Breast epithelium (tissue), 4 donors: ENCODE data around the gene CRYZL1. TPM values are rescaled to one million over a fixed set of nuclear protein-coding genes. Genes with fewer than 3 reads are reported as not detected.
A peak's percentile ranks its signal among the peaks of the same experiment; 100 is the strongest.

Source experiments
- DNase-seq, 2 donors: peaks; one replicate each; pipeline ENCODE4 v3.0.0-alpha.2; 2019; ENCODE audit warnings: low spot score in 2 of 2
- H3K27ac ChIP-seq, 2 donors: fragments of 200-600 bp; sonication (generic) in 1 of 2; one replicate each; pipeline ENCODE4 v1.5.1; 2016 to 2019; ENCODE audit warnings: mild to moderate bottlenecking in 1 of 2
- H3K27me3 ChIP-seq, 2 donors: fragments of 200-600 bp; sonication (generic) in 1 of 2; one replicate each; pipeline versions ENCODE4 v1.5.1 to v1.6.0; 2017 to 2019; ENCODE audit warnings: control low read depth in 1 of 2, mild to moderate bottlenecking in 1 of 2
- H3K36me3 ChIP-seq: fragments of 200-600 bp; one replicate; pipeline ENCODE4 v1.5.1; 2019
- H3K4me1 ChIP-seq, 2 donors: fragments of 200-600 bp; sonication (generic); one replicate each; pipeline ENCODE4 v1.5.1; 2016 to 2019; ENCODE audit warnings: control low read depth in 1 of 2
- H3K4me3 ChIP-seq, 3 donors: fragments of 200-600 bp; sonication (generic); 1 replicate in 2 of 3; 2 replicates in 1 of 3; pipeline ENCODE4 v1.5.1; 2016 to 2019; ENCODE audit warnings: mild to moderate bottlenecking in 3 of 3, moderate library complexity in 2 of 3
- H3K9me3 ChIP-seq, 2 donors: fragments of 200-600 bp; sonication (generic) in 1 of 2; one replicate each; pipeline ENCODE4 v1.5.1; 2016 to 2019; ENCODE audit warnings: control low read depth in 1 of 2
- POLR2A ChIP-seq: fragments of 450-650 bp; IDR thresholded peaks from one replicate; pipeline ENCODE4 v1.6.1; 2016; ENCODE audit warnings: antibody characterized with exemption, mild to moderate bottlenecking, moderate library complexity
- POLR2AphosphoS5 ChIP-seq, 3 donors: sonication (generic); formaldehyde crosslinking; IDR thresholded peaks; one replicate each; pipeline ENCODE4 v1.6.1; 2017; ENCODE audit warnings: antibody characterized with exemption in 3 of 3
- intact Hi-C: fragments of 100-400 bp; cut with DNase I; formaldehyde crosslinking; loops from one replicate; pipeline ENCODE4 v1.15.1; 2023; ENCODE audit warnings: low total_unique reads
- total RNA-seq, 3 donors: library from RNA; depleted of rRNA; stranded (reverse); fragments of >200 nt; gene quantifications; one replicate each; pipeline ENCODE4 v1.1.0, GENCODE V29; 2016
- TF ChIP-seq, protein P1 (sequence below), 3 donors: fragments of 450-650 bp; IDR thresholded peaks; one replicate each; pipeline ENCODE4 v1.5.1; 2016 to 2017; ENCODE audit warnings: antibody characterized with exemption in 3 of 3, mild to moderate bottlenecking in 3 of 3, moderate library complexity in 3 of 3

Gene CRYZL1
- total RNA-seq, 3 donors from 2014 or later, result 24.9 to 49.4 (median 47.6) TPM

DNA sequence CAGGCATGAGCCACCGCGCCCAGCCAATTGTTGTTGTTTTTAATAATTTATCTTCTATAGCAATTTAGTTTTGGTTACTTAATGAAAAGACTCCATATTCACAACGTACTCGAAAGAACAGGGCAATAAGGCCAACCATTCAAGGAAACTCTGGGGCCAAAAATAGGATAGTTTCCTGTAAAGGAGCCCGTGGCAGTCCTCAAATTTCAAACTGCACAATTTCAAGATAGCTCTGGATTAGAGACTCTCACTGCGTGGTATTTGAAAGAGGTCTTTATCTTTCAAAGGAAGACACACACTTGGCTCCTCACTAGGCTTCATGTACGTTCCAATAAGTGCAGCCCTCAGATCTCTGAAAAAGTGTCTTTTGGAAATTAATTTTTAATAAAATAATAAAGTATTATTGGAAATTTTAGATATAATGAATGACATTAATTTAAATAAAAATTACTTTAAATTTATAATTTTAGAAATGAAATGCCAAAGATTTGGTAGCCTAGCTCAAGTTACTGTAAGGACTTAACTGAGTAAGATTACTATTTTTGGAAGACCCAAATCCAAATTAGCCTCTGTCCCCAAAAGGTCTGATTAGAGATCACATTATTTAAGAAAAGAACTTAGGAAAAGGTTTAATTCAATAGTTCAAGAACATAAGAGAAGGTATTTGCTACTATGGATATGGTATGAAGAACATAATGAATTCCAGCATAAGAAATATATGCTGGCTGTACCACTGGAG is 30.4 kb downstream of the CRYZL1 start:
- H3K9me3 ChIP-seq, result no peaks in the 10 kb centered on the region
- H3K4me1 ChIP-seq, result no peaks in the 10 kb centered on the region
- H3K27ac ChIP-seq, result no peak overlapping the region
- H3K4me3 ChIP-seq, result no peak overlapping the region
- TF ChIP-seq POLR2A (no peak), POLR2AphosphoS5 (IDR thresholded peaks at IDR 0.05) (no peak)
- TF ChIP-seq, protein P1, sequence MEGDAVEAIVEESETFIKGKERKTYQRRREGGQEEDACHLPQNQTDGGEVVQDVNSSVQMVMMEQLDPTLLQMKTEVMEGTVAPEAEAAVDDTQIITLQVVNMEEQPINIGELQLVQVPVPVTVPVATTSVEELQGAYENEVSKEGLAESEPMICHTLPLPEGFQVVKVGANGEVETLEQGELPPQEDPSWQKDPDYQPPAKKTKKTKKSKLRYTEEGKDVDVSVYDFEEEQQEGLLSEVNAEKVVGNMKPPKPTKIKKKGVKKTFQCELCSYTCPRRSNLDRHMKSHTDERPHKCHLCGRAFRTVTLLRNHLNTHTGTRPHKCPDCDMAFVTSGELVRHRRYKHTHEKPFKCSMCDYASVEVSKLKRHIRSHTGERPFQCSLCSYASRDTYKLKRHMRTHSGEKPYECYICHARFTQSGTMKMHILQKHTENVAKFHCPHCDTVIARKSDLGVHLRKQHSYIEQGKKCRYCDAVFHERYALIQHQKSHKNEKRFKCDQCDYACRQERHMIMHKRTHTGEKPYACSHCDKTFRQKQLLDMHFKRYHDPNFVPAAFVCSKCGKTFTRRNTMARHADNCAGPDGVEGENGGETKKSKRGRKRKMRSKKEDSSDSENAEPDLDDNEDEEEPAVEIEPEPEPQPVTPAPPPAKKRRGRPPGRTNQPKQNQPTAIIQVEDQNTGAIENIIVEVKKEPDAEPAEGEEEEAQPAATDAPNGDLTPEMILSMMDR (IDR thresholded peaks at IDR 0.05), result no peak
- no peaks in the 10 kb centered on the region for H3K36me3 ChIP-seq
- no peak for DNase-seq
- intact Hi-C loops, result no loop called here
- no peaks in the 10 kb centered on the region for H3K27me3 ChIP-seq

DNA sequence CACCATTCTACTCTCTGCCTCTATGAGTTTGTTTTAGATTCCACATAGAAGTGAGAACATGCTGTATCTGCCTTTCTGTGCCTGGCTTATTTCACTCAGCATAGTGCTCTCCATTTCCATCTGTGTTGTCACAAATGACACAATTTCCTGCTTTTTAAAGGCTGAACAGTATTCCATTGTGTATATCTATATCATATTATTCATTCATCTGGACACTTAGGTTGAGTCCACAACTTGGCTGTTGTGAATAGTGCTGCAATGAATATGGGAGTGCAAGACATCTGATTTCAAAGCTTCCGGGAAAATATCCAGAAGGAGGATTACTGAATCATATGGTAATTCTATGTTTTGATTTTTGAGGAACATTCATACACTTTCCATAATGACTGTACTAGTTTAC is 33.0 kb downstream of the CRYZL1 start:
- intact Hi-C loops, result loop anchor here (5.0 kb wide), 1 partner anchor 586 kb away; no protein-coding TSS in a partner anchor
- H3K27me3 ChIP-seq, result no peaks in the 10 kb centered on the region
- TF ChIP-seq POLR2AphosphoS5 (IDR thresholded peaks at IDR 0.05) (no peak), POLR2A (no peak)
- TF ChIP-seq, protein P1 (IDR thresholded peaks at IDR 0.05), result no peak
- H3K27ac ChIP-seq, result no peak overlapping the region
- no peaks in the 10 kb centered on the region for H3K4me1 ChIP-seq
- no peaks in the 10 kb centered on the region for H3K36me3 ChIP-seq
- H3K4me3 ChIP-seq, result no peak overlapping the region
- no peak for DNase-seq
- H3K9me3 ChIP-seq, result no peaks in the 10 kb centered on the region

DNA sequence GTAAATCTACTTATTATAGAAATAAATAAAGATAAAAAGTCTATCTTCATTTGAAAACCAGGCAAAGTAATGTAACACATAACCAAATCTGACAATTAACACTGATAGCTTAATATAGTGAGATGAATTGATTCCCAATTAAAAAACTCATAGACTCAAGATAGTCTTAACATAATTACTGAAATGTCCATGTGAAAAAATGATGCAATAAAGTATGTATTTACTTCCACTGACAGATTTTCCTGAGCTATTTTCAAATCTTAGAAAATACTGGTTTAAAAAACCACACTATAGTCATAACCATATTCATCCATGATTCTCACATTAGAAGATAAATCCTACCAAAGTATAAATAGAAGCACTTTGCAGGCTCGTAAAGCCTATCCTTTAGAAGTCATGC is 43.5 kb downstream of the CRYZL1 start:
- H3K27me3 ChIP-seq, result no peaks in the 10 kb centered on the region
- peaks cover 4% of the 10 kb centered on the region for H3K36me3 ChIP-seq
- no peak overlapping the region for H3K4me3 ChIP-seq
- no peak for DNase-seq
- TF ChIP-seq, protein P1 (IDR thresholded peaks at IDR 0.05), result no peak
- TF ChIP-seq POLR2AphosphoS5 (IDR thresholded peaks at IDR 0.05) (no peak), POLR2A (no peak)
- intact Hi-C loops, result loop anchor here (5.0 kb wide), 1 partner anchor 154 kb away; no protein-coding TSS in a partner anchor
- no peak overlapping the region for H3K27ac ChIP-seq
- H3K9me3 ChIP-seq, result no peaks in the 10 kb centered on the region
- no peaks in the 10 kb centered on the region for H3K4me1 ChIP-seq

DNA sequence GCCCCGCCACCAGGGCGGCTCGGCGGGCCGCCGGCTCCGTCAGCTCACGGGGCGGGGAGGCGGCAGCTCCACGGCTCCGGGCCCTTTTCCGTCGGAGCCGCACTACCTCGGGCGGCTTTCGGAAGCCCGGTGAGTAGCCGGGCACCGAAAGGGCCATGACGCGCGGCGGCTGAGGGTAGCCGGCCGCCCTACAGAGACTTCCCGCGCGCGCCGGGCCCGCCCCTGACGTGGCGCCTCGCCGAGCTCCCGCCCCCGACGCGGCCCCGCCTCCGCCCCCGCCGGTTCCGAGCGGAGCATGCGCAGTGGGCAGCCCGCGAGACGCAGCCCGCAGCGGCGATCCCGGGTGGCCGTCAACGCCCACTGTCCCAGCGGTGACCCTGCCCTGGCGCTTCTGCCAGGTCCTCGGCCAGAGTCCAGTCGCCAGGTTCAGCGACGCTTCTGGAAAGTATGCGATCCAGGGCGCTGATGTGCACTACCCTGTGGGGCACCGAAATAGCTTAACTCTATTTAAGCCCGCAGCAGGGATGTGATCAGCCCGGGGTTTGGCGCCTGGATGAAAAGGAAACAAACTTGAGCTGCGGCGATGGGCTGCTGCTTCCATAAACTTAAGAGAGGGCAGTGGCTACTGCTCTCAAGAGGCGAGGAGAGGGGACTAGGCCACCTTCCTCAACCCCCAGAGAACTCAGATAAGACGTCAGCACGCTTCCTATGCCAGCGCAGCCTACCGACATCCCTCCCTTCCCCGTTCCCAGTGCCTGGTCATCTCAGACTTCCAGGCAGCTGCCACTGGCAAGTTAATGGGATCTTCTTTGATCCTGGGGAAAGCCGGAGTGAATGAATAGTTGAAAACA is 52.8 kb downstream of the CRYZL1 start, which contains the start of gene DONSON:
Gene DONSON (minus strand): TSS at position 200 of the 851 bp plus-strand sequence. CDS start 43 bp downstream, at position 157.
- TF ChIP-seq, protein P1 (IDR thresholded peaks at IDR 0.05), result no peak
- peak in 1 of 3 donors; percentile 40 for TF ChIP-seq POLR2AphosphoS5 (IDR thresholded peaks at IDR 0.05)
- Histone ChIP-seq H3K9me3 (no peaks in the 10 kb centered on the region), H3K27ac (peak within 1 kb of the TSS; percentile 87 to 92), H3K4me3 (peak within 1 kb of the TSS; percentile 74 to 88 (median 85)), H3K4me1 (peaks cover 0 to 3% of the 10 kb centered on the region in 2 donors), H3K36me3 (no peaks in the 10 kb centered on the region), H3K27me3 (no peaks in the 10 kb centered on the region)
- peak; percentile 63 to 84 for DNase-seq
- intact Hi-C loops, result no loop called here
